GM19372 (cell line): ENCODE measurements around the gene RHOH.

ENCODE experiments used
- ATAC-seq: cut with Tn5 transposase; IDR thresholded peaks from one replicate; pipeline ENCODE4 v1.9.1; 2021; ENCODE audit warnings: mild to moderate bottlenecking, low read depth, moderate library complexity; ENCODE audit not compliant: unreplicated experiment

The RHOH gene

DNA sequence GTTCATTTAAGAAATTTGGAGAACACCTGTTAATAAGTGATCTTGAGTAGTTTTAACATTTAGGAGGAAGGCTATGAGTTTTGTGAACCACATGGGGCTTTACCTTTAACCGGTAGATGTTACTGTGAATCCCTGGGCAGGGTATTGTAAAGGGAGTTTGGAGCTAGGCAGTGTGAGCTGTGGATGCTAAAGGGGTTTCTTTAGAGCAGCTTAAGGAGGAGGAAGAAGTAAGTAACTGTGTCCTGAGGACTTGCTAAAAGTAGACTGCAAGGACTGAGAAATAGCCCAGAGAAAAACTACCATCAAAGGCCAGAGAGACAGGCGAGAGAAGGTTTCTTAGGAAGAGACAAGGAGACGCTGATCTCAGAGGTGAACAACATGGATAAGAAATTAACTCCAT lies 5.6 kb downstream of the RHOH start:
- ATAC-seq = no peak

DNA sequence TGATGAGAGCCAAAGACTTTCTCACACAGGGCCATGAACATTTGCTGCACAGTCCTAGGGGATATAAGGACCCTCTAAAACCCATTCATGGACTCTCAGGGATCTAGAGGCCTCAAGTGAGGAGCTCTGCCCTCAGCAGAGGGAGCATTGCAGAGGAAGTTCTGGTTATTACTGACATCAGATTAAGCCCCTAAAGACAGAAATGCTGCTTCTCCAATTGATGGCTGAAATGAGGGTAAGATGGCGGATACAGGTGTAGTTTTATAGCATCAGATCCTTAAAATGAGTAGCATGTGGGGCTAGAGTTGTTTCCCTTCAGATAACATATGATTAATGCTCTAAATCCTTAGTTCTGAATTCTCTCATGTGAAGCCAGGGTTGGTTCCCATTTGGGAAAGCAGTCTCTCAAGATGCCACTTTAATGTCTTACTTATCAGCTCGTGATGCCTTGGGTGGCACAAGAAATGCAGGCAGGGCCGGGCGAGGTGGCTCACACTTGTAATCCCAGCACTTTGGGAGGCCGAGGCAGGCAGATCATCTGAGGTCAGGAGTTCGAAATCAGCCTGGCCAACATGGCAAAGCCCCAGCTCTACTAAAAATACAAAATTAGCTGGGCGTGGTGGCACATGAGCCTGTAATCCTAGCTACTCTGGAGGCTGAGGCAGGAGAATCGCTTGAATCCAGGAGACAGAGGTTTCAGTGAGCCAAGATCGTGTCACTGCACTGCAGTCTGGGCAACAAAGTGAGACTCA lies 7.9 kb downstream of the RHOH start:
- ATAC-seq = no peak

DNA sequence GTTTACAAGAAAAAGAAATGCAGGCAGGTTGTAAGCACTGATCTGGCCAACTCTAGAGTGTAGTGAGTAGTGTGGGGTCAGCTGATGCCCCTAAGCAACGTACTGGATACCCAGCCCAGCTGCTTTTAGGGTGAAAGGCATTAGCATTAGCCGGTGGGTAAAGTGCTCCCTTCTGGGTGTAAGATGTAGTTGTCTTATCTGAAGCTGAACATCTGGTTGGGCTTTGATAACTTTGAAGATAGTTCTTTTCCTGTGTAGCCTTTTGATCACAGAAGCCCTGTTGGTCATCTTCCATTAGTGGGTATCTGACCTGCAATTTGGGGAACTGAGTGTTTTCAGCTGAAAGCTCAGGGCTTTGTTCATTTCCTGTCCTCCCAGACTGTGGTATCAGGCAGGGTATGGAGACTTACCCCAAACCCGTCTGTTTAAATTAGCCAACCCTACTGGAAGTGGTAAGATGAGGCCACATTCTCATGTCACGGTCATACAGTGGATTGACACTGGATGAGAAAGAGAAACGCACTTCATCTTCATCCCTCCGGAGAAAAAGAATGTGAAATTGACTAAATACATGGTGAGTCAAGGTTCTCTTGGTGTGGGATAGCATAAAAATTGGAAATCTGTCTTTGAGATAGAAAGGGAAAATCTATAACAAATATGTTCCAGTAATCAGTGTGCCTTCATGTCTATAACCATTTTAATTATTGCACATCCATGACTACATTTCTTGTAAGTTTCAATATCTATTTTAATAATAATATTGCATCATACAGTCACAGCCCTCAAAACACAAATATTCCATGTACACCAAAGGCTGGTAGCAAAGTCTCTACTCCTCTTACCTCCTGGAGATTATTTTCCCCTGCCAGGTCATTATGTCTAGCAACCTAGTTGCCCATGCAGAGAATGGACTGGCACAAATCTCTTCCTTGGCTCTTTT lies 8.7 kb downstream of the RHOH start:
- ATAC-seq = peak; percentile 59

DNA sequence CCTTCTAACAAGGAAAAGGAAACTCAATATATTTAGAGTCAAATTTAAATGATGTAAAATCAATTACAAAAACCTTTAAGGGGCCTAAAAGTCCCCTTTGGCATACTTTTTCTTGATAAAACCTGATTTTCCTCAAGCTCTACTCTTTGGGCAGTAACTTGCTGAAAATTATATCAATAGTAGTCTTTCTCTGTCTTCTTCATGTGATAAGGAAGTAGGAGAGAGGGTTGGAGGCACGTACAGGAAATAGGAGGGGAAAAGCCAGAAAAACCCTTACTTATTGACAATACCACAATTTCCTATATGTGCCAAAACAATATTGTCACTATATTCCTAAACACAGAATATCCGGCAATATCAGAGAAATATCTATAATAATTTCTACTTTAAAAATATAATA lies 9.6 kb downstream of the RHOH start:
- no peak for ATAC-seq

DNA sequence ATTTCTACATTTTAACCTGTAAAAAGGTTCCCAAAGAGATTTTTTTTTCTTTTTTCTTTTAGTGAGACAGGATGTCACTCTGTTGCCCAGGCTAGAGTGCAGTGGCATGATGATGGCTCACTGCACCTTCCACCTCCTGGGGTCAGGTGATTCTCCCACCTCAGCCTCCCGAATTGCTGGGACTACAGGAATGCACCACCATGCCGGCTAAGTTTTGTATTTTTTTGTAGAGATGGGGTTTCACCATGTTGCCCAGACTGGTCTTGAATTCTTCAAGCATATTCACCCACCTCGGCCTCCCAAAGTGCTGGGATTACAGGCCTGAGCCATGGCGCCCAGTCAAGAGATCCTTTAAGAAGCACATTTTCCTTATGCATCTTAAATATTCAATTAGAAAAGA lies 12.6 kb downstream of the RHOH start:
- ATAC-seq = no peak

DNA sequence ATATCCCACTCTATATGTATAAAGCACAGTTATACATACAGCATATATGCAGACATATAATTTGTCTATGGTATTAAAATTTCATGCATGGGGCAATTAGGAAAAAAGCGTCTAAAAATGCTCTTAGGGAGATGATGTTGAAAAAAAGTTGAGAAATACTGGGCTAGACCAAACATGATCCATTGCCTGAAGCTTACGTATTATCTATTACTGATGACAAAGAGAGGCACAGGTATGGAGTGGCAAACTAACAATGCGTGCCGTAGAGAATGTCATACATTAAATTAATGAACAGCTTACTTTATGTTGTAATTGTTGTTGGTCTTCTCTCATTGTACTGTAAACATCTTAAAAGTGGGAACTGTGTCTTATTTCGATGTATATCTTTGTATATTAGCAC lies 13.9 kb downstream of the RHOH start:
- ATAC-seq = no peak

DNA sequence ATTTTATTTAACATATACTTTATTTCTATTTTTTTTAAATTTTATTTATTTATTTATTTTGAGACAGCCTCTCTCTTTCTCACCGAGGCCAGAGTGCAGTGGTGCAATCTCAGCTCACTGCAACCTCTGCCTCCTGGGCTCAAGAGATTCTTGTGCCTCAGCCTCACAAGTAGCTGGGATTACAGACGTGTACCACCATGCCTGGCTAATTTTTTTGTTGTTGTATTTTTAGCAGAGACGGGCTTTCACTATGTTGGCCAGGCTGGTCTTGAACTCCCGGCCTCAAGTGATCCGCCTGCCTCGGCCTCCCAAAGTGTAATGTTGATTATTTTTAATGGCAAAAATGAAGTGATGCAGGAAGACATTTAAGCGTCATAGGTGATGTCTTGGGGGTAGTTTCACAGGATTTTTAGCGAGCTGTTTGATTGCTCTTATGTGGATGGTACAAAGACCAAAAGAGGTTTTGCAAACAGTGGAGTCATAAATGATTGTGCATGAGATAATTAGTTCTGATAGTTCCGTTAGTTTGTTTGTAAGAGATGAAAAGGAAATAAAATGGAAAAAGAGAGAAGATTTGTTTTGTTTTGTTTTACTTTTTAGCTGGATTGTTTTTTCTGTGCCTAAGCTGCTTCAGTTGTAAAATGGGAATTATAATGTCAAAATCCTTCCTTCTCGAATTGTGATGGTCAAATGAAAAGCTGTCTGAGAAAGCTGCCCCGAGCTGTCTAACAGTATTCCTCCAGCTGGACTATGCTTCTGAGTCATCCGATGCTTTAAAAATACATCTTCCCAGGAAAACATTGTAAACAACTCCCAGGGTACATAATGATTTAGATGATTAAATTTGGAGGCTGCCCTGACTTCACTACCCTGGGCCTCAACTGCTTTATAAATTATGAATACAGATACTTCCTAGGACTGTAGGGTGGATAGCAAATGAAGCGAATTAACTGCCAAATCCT lies 14.7 kb downstream of the RHOH start:
- no peak for ATAC-seq

DNA sequence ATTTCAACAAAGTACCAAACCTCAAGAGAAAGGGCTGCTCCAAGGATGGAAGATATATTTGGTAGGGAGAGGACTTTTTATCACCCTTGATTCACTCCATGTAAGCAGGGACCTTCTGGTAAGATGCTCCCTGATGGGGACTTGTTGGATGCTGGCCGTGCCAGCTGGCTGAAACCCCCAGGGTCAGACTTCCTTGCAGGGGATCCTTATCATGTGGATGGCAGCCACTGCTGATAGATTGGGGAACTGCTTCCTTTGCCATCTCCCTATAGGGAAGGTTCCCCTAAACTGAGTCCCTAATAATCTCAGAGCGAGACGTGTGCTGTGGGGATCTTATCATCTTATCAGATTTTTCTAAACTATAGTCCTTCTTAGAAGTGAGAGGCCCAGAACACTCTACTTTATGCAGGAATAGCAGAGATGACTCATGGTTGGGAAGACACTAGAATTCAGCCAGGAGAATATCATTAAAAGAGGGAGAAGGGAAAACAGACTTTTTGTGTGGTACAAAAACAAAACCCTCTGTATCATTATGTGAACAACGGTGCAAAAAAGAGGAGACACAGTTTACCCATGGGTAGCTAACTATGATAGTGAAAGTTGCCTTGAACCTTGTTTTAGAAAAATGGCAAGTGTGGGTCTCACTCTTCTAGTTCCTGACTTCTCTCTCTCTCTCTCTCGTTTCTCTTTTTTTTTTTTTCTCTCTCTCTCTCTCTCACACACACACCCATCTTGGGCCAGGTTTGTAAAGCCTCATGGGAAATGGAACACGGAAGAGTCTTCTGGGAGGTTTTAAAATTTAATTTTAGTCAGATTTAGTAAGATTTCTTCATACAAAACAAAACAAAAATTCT lies 16.1 kb downstream of the RHOH start:
- ATAC-seq = no peak

DNA sequence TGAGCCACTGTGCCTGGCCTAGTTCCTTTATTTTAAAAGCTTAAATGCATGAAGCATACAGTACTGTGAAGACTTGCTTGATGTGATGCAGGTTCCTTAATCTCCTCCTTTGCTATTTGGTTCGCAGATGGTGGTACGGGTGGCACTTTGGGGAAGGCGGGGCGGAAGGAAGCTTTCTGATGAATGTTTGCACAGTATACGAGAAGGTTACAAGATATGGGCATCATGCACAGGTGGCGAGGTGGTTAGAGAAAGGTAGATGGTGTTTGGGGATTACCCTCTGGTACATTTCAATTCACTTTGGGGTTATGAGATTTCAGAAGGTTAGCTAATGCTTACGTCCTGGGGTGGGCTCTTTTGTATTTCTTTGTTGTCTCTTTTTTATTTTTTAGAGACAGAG lies 17.2 kb downstream of the RHOH start:
- no peak for ATAC-seq

DNA sequence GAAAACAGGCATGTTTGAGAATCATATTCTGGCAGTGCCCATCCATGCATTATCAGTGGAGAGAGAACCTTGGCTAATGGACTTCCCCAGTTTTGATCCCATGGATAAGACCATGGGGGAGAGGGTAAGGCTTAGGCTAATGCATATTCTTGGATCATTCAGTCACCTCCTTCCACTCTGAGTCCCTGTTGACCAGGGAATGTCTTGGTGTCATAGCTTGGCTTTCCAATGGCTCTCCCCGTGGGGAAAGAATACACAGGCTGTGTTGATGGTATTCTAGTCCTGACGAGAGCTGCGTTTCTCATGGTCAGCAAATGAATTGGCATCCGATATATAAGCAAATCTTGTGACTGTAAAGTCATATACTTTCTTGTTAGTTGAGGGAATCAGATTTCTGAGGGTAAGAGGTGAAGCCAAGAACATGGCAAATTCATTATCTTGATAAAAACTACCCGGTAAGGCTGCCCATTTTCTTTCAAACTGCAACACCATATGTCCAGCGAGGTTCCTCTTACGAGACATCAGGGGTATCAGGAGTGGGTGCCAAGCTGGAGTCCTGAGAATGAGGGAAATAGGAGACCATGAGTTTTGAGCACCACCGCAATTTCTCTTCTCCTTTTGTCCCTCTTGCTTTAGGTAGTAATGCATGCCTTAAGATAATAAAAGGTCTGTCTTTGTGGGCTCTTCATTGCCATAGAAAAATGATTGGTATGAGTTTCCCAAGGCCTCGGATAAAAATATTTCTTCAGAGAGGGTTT lies 18.0 kb downstream of the RHOH start:
- ATAC-seq = no peak

DNA sequence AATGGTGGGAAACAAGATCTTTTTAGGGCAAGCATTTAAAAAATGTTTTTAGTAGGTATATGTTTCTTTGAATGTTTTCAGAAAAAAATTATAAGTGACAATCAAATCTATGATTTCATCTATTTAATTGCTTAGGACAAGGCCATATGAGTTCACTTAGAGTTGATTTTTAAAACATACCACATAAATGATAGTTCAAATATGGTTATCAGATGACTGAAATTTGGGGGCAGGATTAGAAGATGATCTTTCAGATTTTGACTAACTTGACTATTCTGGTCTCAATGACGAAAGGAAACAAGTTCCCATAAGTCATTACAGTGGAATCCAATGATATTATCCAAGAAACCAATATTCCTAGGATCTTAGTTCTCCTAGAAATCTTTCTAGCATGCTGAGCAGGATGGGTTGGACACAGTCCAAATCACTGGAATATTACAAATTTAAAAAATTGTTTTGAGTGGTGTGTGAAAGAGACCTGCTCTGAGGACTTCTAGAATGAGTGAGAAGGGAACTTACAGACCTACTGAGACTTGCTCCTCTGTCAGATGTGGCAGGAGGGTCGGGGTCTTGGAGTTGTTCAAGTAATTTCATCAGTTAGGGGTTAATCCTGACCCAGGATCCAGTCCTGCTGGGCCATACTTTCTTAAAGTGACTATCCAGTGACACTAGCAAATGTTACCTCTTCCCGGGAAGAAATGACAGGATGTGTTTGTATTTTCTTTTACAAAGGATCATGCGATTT lies 20.0 kb downstream of the RHOH start:
- ATAC-seq = no peak

DNA sequence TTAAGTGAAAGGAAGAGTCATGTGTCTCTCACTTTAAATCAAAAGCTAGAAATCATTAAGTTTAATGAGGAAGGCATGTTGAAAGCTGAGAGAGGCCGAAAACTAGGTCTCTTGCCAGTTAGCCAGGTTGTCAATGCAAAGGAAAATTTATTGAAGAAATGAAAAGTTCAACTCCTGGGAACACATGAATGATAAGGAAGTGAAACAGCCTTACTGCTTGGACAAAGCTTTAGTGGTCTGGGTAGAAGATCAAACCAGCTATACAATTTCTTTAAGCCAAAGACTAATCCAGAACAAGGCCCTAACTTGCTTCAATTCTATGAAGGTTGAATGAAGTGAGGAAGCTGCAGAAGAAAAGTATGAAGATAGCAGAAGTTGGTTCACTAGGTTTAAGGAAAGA lies 24.9 kb downstream of the RHOH start:
- ATAC-seq = no peak

DNA sequence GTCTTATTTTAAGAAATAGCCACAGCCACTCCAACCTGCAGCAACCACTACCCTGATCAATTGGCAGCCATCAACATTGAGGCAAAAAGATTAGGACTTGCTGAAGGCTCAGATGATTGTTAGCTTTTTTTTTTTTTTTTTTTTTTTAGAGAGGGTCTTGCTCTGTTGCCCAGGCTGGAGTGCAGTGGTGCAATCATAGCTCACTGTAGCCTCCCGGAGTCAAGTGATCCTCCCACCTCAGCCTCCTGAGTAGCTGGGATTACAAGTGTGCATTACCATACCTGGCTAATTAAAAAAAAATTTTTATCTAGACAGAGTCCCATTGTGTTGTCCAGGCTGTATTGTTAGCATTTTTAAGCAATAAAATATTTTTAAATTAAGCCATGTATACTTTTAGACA lies 26.5 kb downstream of the RHOH start:
- no peak for ATAC-seq

DNA sequence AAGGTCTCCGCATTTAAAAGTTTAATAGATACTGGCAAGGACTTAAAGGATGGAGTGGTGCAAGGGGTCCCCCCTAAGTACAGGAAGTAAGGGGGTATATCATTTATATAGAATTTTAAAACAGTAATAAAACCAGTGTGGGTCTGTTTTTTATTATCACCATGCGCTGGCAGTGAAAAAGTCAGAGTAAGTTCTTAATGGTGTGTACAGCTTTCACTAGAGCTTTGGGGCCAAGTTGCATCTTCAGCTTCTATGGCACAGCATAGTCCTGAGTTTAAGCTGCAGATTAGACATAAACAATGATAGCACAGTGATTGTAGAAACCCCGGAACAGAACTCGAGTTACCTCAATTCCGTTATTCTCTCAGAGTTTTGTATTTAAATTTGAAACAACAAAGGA lies 27.6 kb downstream of the RHOH start:
- no peak for ATAC-seq

DNA sequence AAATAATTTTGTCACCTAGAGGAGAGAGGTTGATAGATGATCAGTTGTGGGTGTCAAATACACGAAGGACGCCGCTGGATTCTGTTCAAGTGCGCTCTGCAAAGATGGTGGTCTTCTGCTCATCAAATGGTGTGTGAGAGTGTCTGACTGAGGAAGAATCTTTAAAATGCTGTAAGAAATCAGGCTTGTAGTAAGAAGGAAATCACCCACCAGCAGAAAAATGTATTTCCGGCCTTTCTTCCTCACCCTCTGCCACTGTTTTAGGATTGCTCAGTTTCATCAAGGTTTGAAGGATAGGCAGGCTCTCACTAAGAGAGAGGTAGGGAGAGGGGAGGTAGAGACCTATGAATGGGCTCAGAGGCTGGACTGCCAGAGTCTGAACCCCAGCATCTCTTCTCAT lies 28.7 kb downstream of the RHOH start:
- no peak for ATAC-seq

DNA sequence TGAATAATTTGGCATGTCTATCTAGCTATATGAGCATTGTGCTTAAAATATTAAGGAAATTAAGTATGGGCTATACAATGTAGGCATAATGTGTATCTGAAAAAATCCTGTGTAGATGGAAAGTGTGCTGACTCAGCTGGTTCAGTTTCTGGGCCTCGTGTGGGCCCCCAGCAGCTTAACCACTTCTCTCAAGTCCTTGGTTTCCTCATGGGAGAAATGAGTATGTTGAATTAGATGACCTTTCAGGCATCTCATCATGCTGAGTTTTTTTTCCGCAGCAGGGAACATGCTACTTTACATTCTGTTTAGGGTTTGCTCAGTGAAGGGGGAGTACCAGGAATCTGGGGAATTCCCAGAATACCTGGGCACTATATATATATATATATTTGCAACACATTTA lies 30.5 kb downstream of the RHOH start:
- peak; percentile 45 for ATAC-seq

DNA sequence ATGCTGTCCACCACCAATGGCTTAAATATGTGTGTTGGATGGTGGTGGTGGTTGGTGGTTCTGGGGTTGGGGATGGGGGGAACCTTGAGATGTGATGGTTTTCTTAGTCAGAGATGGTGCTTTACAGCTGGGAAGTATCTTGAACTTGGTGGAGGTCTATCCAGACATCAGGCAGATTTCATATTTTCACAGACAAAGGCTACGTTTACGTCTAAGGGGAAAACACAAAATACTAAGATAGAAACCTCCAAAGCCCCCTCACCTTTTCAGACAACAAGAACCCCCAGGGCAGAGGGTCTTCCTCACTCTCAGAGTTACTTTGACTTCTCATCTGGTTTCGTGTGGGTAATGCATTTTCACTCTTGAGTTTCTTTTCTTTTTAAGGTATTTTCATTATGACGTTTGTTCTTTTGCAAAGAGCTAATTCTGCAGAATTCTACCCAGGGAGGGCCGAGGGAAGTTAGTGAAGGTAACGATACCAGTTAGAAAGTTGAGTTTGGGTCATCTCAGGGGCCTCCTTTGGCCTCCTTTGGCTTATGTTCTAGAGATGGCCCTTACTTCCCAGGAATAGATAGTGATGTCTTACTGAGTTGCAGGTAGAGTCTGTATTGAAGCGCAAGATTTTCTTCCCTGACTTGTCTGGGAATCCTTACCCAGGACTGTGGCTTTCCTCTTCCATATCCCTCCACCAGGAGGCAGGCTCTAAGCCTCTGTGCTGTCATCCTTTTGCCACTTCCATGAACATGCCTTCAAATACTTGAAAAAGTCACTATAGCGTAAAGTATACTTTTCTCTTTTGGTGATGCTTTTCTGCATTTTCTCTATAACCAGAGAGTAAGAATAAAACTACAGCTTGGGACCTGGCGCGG lies 31.9 kb downstream of the RHOH start:
- ATAC-seq = peak; percentile 52
